Heart right ventricle (tissue), 16 donors: ENCODE measurements around the gene SPECC1. TPM values are rescaled to one million over a fixed set of nuclear protein-coding genes. Genes with fewer than 3 reads are reported as not detected.

Experiments
- ATAC-seq, 8 donors: fragments of 200-7000 bp; cut with Tn5 transposase; one replicate each; pipeline ENCODE4 v1.9.1; 2020; ENCODE audit warnings: mild to moderate bottlenecking in 8 of 8, moderate library complexity in 8 of 8, moderate number of reproducible peaks in 1 of 8
- DNase-seq, 2 donors: peaks; one replicate each; pipeline ENCODE4 v3.0.0-alpha.2; 2020
- H3K27ac ChIP-seq, 10 donors: fragments of 200-600 bp; sonication (generic) in 2 of 10; one replicate each; pipeline versions ENCODE4 v1.5.0 to v1.8.0; 2020 to 2022; ENCODE audit warnings: mild to moderate bottlenecking in 3 of 10
- H3K27me3 ChIP-seq, 7 donors: fragments of 200-600 bp; one replicate each; pipeline ENCODE4 v1.8.0; 2021 to 2022; ENCODE audit warnings: mild to moderate bottlenecking in 2 of 7
- H3K36me3 ChIP-seq, 9 donors: fragments of 200-600 bp; sonication (generic) in 1 of 9; one replicate each; pipeline versions ENCODE4 v1.5.0 to v1.8.0; 2020 to 2022; ENCODE audit warnings: mild to moderate bottlenecking in 2 of 9
- H3K4me1 ChIP-seq, 9 donors: fragments of 200-600 bp; sonication (generic) in 1 of 9; one replicate each; pipeline versions ENCODE4 v1.5.0 to v1.8.0; 2020 to 2022; ENCODE audit warnings: mild to moderate bottlenecking in 4 of 9
- H3K4me3 ChIP-seq, 10 donors: fragments of 200-600 bp; sonication (generic) in 2 of 10; one replicate each; pipeline versions ENCODE4 v1.5.0 to v1.8.0; 2020 to 2022; ENCODE audit warnings: mild to moderate bottlenecking in 7 of 10, moderate library complexity in 2 of 10
- H3K9me3 ChIP-seq, 11 donors: fragments of 200-600 bp in 10 of 11; sonication (generic) in 2 of 11; one replicate each; pipeline versions ENCODE4 v1.5.0 to v1.8.0; 2013 to 2022; ENCODE audit warnings: mild to moderate bottlenecking in 2 of 11, control low read depth in 1 of 11, moderate library complexity in 1 of 11
- WGBS, 2 donors: extraction: QIAGEN DNeasy Blood & Tissue Kit; methylation state at CpG; one replicate each; pipeline ENCODE4 v1.1.7; 2013; ENCODE audit warnings: inconsistent platforms in 1 of 2; 5-methylcytosine and 5-hydroxymethylcytosine counted together
- intact Hi-C, 10 donors: fragments of 100-400 bp; cut with DNase I; formaldehyde crosslinking; loops; one replicate each; pipeline versions ENCODE4 v1.11.1 to v1.14.2; 2022
- polyA plus RNA-seq, 2 donors: library from polyadenylated mRNA; stranded (reverse); fragments of 200-250 nt; gene quantifications; one replicate each; pipeline ENCODE4 v1.2.3, GENCODE V29; 2013
- total RNA-seq, 10 donors: library from RNA; stranded (reverse); fragmentation: NEBNext Ultra II Directional in 3 of 10; extraction: Animal tissue kit (Norgen Biotek cat#: 25700) in 3 of 10; gene quantifications; one replicate each; pipeline versions ENCODE4 v1.2.1 to v1.2.4, GENCODE V29; 2021 to 2023
- TF ChIP-seq, protein P1 (sequence below), 9 donors: fragments of 200-600 bp; sonication (generic) in 2 of 9; IDR thresholded peaks; one replicate each; pipeline versions ENCODE4 v1.5.0 to v1.8.0; 2021 to 2022; ENCODE audit warnings: antibody characterized with exemption in 9 of 9, mild to moderate bottlenecking in 5 of 9, moderate library complexity in 1 of 9
- donor health status: Arrhythmogenic right ventricular cardiomyopathy.
- donor health status: ischemic (EF 13 %, LVEDD 7.1; RV severe dilation, severe dysfunction).
- donor health status: healthy with polysubstance abuse.
- donor health status: DM: no; HTN: yes; CAD: no.
- donor health status: DM: no; HTN: no; CAD: no.
- donor health status: ischemic (EF 25% LVEDD 6.9; RV normal size, moderate dysfunction).
- donor health status: ischemic (EF 25% LVEDD 5.7; RV mildly dilated, moderate dysfunction).
- donor health status: healthy.
- donor health status: DM: yes; HTN: yes; CAD: no.
- donor health status: Ischemic cardiomyopathy.
- donor health status: ischemic (EF 35%, LVEDD 5.7; RV mildly dilated, moderate dysfunction).
- donor health status: nonischemic (EF 11% LVEDD 7.7; RV severe dilation, severe dysfunction).
- donor health status: DM: yes; HTN: yes; CAD: no.
- donor health status: PGD.
- donor health status: ischemic (EF 29% LVEDD 5.4; RV normal size, mild dysfunction).
- donor health status: nonischemic (EF 23%, LVEDD 6.1; RV moderate dilation, normal function).

Gene SPECC1
- total and polyA plus RNA-seq, 12 donors = 2.9 to 15.2 (median 8.5) TPM

GRCh38 chr17:20313306-20313705 is 304.1 kb downstream of the SPECC1 start:
- Histone ChIP-seq H3K27ac (no peak overlapping the region), H3K4me1 (no peaks in the 10 kb centered on the region), H3K27me3 (no peaks in the 10 kb centered on the region), H3K36me3 (peaks cover 0 to 22% (median 0%) of the 10 kb centered on the region in 9 donors), H3K4me3 (no peak overlapping the region), H3K9me3 (peaks cover 0 to 8% (median 0%) of the 10 kb centered on the region in 11 donors)
- DNase-seq = no peak
- intact Hi-C loops = loop anchor here in 6 of 10 donors (5.0 to 10.0 kb wide), 7 partner anchors 79 to 674 kb away; partner anchors contain the start of gene SPECC1 (in 1 of the 6)
- WGBS, 2 donors = 85 to 87% methylated on average over 10 of the region's 10 CpGs
- ATAC-seq = no peak
- TF ChIP-seq, protein P1, sequence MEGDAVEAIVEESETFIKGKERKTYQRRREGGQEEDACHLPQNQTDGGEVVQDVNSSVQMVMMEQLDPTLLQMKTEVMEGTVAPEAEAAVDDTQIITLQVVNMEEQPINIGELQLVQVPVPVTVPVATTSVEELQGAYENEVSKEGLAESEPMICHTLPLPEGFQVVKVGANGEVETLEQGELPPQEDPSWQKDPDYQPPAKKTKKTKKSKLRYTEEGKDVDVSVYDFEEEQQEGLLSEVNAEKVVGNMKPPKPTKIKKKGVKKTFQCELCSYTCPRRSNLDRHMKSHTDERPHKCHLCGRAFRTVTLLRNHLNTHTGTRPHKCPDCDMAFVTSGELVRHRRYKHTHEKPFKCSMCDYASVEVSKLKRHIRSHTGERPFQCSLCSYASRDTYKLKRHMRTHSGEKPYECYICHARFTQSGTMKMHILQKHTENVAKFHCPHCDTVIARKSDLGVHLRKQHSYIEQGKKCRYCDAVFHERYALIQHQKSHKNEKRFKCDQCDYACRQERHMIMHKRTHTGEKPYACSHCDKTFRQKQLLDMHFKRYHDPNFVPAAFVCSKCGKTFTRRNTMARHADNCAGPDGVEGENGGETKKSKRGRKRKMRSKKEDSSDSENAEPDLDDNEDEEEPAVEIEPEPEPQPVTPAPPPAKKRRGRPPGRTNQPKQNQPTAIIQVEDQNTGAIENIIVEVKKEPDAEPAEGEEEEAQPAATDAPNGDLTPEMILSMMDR (IDR thresholded peaks at IDR 0.05) = no peak

DNA sequence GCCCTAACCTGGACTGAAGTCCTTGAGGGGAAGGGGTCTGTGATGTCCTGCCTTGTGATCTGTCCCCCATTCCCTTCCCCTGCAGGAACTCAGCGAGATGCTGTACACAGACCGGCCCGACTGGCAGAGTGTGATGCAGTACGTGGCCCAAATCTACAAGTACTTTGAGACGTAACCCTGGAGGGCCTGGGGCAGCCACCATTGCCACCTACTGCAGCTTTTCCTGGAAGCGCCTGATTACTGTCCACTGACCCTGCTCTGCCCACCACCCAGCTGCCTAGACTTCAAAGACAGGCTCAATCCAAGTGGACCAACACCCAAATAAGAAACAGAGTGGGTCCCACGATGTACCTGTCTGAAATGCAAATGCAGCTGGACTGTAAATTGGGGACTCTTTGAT is 304.7 kb downstream of the SPECC1 start:
- intact Hi-C loops = loop anchor here in 6 of 10 donors (5.0 to 10.0 kb wide), 7 partner anchors 79 to 673 kb away; partner anchors contain the start of gene SPECC1 (in 1 of the 6)
- ATAC-seq = no peak
- WGBS, 2 donors = 89 to 92% methylated on average over 7 of the region's 7 CpGs

GRCh38 chr17:20314834-20315233 is 305.7 kb downstream of the SPECC1 start:
- 91 to 97% methylated on average over 8 of the region's 8 CpGs for WGBS, 2 donors
- DNase-seq (no peak), ATAC-seq (no peak)
- TF ChIP-seq, protein P1 (IDR thresholded peaks at IDR 0.05) = no peak
- Histone ChIP-seq H3K9me3 (no peaks in the 10 kb centered on the region), H3K36me3 (peaks cover 0 to 20% (median 0%) of the 10 kb centered on the region in 9 donors), H3K27me3 (no peaks in the 10 kb centered on the region), H3K4me3 (no peak overlapping the region), H3K4me1 (no peaks in the 10 kb centered on the region), H3K27ac (no peak overlapping the region)
- intact Hi-C loops = loop anchor here (5.0 to 10.0 kb wide), 10 partner anchors 73 to 672 kb away; partner anchors contain the start of gene SPECC1 (in 1 of the 10)

More for the DNA sequence above, 304.7 kb downstream of the SPECC1 start:
- Histone ChIP-seq H3K27ac (no peak overlapping the region), H3K4me1 (no peaks in the 10 kb centered on the region), H3K36me3 (peaks cover 0 to 22% (median 0%) of the 10 kb centered on the region in 9 donors), H3K4me3 (no peak overlapping the region), H3K27me3 (no peaks in the 10 kb centered on the region), H3K9me3 (peaks cover 0 to 7% (median 0%) of the 10 kb centered on the region in 11 donors)
- TF ChIP-seq, protein P1 (IDR thresholded peaks at IDR 0.05) = no peak
- no peak for DNase-seq

- no peaks in the 10 kb centered on the region for H3K27me3 ChIP-seq
- no peak overlapping the region for H3K4me3 ChIP-seq
- H3K36me3 ChIP-seq = peaks cover 0 to 18% (median 0%) of the 10 kb centered on the region in 9 donors
- no peak overlapping the region for H3K27ac ChIP-seq
- TF ChIP-seq, protein P1 (IDR thresholded peaks at IDR 0.05) = no peak
- WGBS, 2 donors = 89 to 93% methylated on average over 10 of the region's 10 CpGs
- DNase-seq = no peak
- H3K9me3 ChIP-seq = no peaks in the 10 kb centered on the region
- no peak for ATAC-seq
- intact Hi-C loops = loop anchor here in 9 of 10 donors (5.0 to 10.0 kb wide), 9 partner anchors 73 to 331 kb away; partner anchors contain the start of gene SPECC1 (in 1 of the 9)
- H3K4me1 ChIP-seq = peaks cover 0 to 2% (median 0%) of the 10 kb centered on the region in 9 donors
These were observed 306.2 kb downstream of the SPECC1 start for GRCh38 chr17:20315311-20315710.
